ENCODE measurements around the gene RRP9.

DNA sequence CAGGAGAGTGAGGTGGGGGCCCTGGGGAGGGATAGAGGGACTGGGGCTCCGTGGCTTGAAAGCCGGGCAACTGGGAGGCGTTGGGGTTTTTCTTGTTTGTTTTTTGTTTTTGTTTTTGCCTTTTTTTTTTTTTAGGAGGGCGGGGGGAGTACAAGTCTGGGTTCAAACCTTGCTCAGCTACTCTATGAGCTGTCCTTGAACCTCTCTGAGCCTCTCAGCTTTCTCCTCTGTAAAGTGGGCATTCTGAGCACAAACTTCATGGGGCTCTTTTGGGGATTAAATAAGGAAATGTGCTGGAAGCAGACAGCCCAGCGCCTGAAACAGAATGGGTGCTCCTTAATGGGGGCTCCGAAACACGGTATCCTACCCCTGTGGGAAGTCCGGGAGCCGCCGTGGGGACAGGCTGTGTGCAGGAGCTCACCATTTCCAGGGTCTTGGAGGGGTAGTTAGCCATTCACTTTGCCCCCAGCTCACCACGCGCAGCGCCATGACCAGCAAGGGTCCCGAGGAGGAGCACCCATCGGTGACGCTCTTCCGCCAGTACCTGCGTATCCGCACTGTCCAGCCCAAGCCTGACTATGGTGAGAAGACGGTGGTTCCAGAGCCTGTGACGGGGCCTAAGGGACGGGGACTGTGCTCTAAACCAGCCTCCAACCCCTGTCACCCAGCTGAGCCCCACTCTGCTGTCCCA lies 42.0 kb upstream of the RRP9 start:
- TF ChIP-seq, protein P1, sequence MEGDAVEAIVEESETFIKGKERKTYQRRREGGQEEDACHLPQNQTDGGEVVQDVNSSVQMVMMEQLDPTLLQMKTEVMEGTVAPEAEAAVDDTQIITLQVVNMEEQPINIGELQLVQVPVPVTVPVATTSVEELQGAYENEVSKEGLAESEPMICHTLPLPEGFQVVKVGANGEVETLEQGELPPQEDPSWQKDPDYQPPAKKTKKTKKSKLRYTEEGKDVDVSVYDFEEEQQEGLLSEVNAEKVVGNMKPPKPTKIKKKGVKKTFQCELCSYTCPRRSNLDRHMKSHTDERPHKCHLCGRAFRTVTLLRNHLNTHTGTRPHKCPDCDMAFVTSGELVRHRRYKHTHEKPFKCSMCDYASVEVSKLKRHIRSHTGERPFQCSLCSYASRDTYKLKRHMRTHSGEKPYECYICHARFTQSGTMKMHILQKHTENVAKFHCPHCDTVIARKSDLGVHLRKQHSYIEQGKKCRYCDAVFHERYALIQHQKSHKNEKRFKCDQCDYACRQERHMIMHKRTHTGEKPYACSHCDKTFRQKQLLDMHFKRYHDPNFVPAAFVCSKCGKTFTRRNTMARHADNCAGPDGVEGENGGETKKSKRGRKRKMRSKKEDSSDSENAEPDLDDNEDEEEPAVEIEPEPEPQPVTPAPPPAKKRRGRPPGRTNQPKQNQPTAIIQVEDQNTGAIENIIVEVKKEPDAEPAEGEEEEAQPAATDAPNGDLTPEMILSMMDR (IDR thresholded peaks at IDR 0.05; ENCODE audit: low read depth, low read length, poor library complexity, severe bottlenecking) = no peak
- no peak for TF ChIP-seq EZH2phosphoT487 (IDR thresholded peaks at IDR 0.05; ENCODE audit: borderline replicate concordance, low read length)
